ENCODE data around the gene CACNA1C.

DNA sequence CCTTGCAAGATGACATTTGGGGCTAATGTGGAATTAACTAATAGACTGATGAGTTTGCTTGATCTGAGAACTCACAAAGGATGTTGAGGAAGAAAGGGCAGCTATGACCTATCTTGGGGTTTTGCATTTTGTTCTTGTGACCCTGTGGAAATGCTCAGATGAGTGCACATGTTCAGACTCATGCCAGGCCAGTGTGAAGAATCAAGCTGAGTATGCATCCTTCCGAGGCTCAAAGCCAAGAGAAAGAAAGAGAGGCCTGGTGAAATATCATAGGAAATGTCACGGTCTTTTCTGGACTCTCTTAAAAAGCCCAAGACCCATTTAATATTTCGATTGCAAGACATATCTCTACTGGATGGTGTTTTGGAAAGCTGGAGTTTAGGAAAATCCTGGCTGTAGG lies 96.3 kb downstream of the CACNA1C start:
- no peak for TF ChIP-seq POLR2A (IDR thresholded peaks at IDR 0.05)
- TF ChIP-seq CTCF (IDR thresholded peaks at IDR 0.05), result no peak
